DND-41 (cell line): ENCODE measurements around the gene PROSER1.

ENCODE experiments used
- ATAC-seq: fragments of 200-7000 bp; cut with Tn5 transposase; 3 replicates; pipeline ENCODE4 v1.9.1; 2021; ENCODE audit warnings: low read depth; ENCODE audit not compliant: insufficient read depth
- DNase-seq: peaks from one replicate; pipeline ENCODE4 v3.0.0-alpha.2; 2020
- H2AFZ ChIP-seq: 2 replicates; pipeline ENCODE4 v1.6.0; 2012; ENCODE audit warnings: low read depth, low read length
- H3K27ac ChIP-seq: 2 replicates; pipeline ENCODE4 v1.5.1; 2012; ENCODE audit warnings: low read length, inconsistent platforms
- H3K27me3 ChIP-seq: fragments of 200-600 bp; sonication (generic); 2 replicates; pipeline ENCODE4 v1.6.0; 2012; ENCODE audit warnings: low read length, mild to moderate bottlenecking, inconsistent platforms; ENCODE audit not compliant: insufficient read depth, poor library complexity
- H3K36me3 ChIP-seq: 2 replicates; pipeline ENCODE4 v1.5.1; 2012; ENCODE audit warnings: low read length, inconsistent platforms; ENCODE audit not compliant: insufficient read depth
- H3K4me1 ChIP-seq: 2 replicates; pipeline ENCODE4 v1.5.1; 2012; ENCODE audit warnings: mild to moderate bottlenecking, low read length; ENCODE audit not compliant: insufficient read depth
- H3K4me2 ChIP-seq: 2 replicates; pipeline ENCODE4 v1.6.0; 2012; ENCODE audit warnings: mild to moderate bottlenecking, moderate library complexity, low read length, inconsistent platforms; ENCODE audit not compliant: insufficient read depth
- H3K4me3 ChIP-seq, 2 experiments: fragments of 200-600 bp in 1 of 2; shearing (Covaris generic) in 1 of 2; 2 replicates each; pipeline ENCODE4 v1.5.1; 2012 to 2016; ENCODE audit warnings: inconsistent platforms in 2 of 2, low read length in 2 of 2, mild to moderate bottlenecking in 2 of 2, low read depth in 1 of 2, moderate library complexity in 1 of 2
- H3K79me2 ChIP-seq: 2 replicates; pipeline ENCODE4 v1.6.0; 2012; ENCODE audit warnings: low read length, inconsistent platforms; ENCODE audit not compliant: insufficient read depth
- H3K9ac ChIP-seq: 2 replicates; pipeline ENCODE4 v1.6.0; 2012; ENCODE audit warnings: low read depth, mild to moderate bottlenecking, inconsistent platforms, low read length, moderate library complexity
- H3K9me3 ChIP-seq: 2 replicates; pipeline ENCODE4 v1.5.1; 2012; ENCODE audit warnings: low read length, moderate library complexity, mild to moderate bottlenecking, inconsistent platforms; ENCODE audit not compliant: insufficient read depth, severe bottlenecking
- H4K20me1 ChIP-seq: 2 replicates; pipeline ENCODE4 v1.6.0; 2012; ENCODE audit warnings: low read length; ENCODE audit not compliant: insufficient read depth
- EZH2 ChIP-seq: IDR thresholded peaks from 3 replicates; pipeline ENCODE4 v1.6.1; 2012; ENCODE audit warnings: borderline replicate concordance, low read depth, mild to moderate bottlenecking, moderate library complexity, low read length, inconsistent platforms; ENCODE audit not compliant: severe bottlenecking
- TF ChIP-seq, protein P1 (sequence below): IDR thresholded peaks from 2 replicates; pipeline ENCODE4 v1.5.1; 2012; ENCODE audit warnings: borderline replicate concordance, low read length, moderate library complexity, mild to moderate bottlenecking; ENCODE audit not compliant: poor library complexity, severe bottlenecking; ENCODE audit errors: extremely low read depth

PROSER1 gene

GRCh38 chr13:39035204-39035603 lies 2.7 kb downstream of the PROSER1 start:
- peaks cover 44% of the 10 kb centered on the region for H3K4me1 ChIP-seq

GRCh38 chr13:39034085-39034484 lies 3.8 kb downstream of the PROSER1 start:
- Histone ChIP-seq H3K4me2 (peak overlapping the region; percentile 83), H3K9ac (no peak overlapping the region)

More at GRCh38 chr13:39035204-39035603, 2.7 kb downstream of the PROSER1 start:
- no peak for ATAC-seq
- peak overlapping the region; percentile 94; the same call in 1 of the 2 replicates for H3K27ac ChIP-seq
- peak overlapping the region; percentile 85 to 91; a peak in 3 of 4 replicates for H3K4me3 ChIP-seq
- H3K9ac ChIP-seq = peak overlapping the region; percentile 86
- TF ChIP-seq, protein P1, sequence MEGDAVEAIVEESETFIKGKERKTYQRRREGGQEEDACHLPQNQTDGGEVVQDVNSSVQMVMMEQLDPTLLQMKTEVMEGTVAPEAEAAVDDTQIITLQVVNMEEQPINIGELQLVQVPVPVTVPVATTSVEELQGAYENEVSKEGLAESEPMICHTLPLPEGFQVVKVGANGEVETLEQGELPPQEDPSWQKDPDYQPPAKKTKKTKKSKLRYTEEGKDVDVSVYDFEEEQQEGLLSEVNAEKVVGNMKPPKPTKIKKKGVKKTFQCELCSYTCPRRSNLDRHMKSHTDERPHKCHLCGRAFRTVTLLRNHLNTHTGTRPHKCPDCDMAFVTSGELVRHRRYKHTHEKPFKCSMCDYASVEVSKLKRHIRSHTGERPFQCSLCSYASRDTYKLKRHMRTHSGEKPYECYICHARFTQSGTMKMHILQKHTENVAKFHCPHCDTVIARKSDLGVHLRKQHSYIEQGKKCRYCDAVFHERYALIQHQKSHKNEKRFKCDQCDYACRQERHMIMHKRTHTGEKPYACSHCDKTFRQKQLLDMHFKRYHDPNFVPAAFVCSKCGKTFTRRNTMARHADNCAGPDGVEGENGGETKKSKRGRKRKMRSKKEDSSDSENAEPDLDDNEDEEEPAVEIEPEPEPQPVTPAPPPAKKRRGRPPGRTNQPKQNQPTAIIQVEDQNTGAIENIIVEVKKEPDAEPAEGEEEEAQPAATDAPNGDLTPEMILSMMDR = no peak
- no peak for TF ChIP-seq EZH2
- peaks cover 39% of the 10 kb centered on the region for H4K20me1 ChIP-seq
- no peaks in the 10 kb centered on the region for H3K9me3 ChIP-seq
- peaks cover 100% of the 10 kb centered on the region for H3K79me2 ChIP-seq
- H3K27me3 ChIP-seq = no peaks in the 10 kb centered on the region
- DNase-seq = no peak
- H3K4me2 ChIP-seq = peak overlapping the region; percentile 83
- peaks cover 24% of the 10 kb centered on the region for H3K36me3 ChIP-seq
- H2AFZ ChIP-seq = no peak overlapping the region

DNA sequence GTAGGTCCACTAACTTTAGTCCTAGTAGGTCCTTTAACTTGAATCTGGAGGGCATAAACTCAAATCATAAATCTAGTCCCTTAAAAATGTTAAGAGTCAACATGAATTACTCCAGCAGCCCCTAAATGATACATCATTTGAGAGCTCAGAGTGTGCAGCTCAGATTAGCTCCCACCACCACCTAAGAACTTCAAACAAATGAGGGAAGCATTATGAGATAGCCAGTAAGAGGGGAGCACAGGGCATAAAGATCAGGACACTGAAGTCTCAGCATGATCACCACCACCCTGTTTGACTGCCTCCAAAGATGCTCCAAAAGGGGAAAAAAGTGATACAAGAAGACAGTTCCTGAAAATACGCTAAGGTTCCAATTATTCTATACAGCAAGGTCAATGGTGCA lies 5.7 kb downstream of the PROSER1 start:
- H3K36me3 ChIP-seq = peaks cover 46% of the 10 kb centered on the region
- no peaks in the 10 kb centered on the region for H3K9me3 ChIP-seq
- peaks cover 83% of the 10 kb centered on the region for H3K79me2 ChIP-seq
- no peaks in the 10 kb centered on the region for H3K27me3 ChIP-seq
- H3K4me3 ChIP-seq = no peak overlapping the region
- ATAC-seq = no peak
- peaks cover 43% of the 10 kb centered on the region for H4K20me1 ChIP-seq
- no peak for DNase-seq
- H3K4me1 ChIP-seq = peaks cover 32% of the 10 kb centered on the region
- no peak overlapping the region for H3K9ac ChIP-seq
- TF ChIP-seq, protein P1 = no peak
- no peak for TF ChIP-seq EZH2
- H2AFZ ChIP-seq = no peak overlapping the region
- no peak overlapping the region for H3K27ac ChIP-seq
- H3K4me2 ChIP-seq = peak overlapping the region; percentile 43; the same call in 1 of the 2 replicates

More at GRCh38 chr13:39034085-39034484, 3.8 kb downstream of the PROSER1 start:
- no peak for ATAC-seq
- Histone ChIP-seq H3K79me2 (peaks cover 97% of the 10 kb centered on the region), H3K36me3 (peaks cover 28% of the 10 kb centered on the region), H3K27me3 (no peaks in the 10 kb centered on the region), H3K4me1 (peaks cover 33% of the 10 kb centered on the region), H2AFZ (no peak overlapping the region), H3K27ac (no peak overlapping the region; the same call in 1 of the 2 replicates), H3K9me3 (no peaks in the 10 kb centered on the region), H4K20me1 (peaks cover 39% of the 10 kb centered on the region), H3K4me3 (peak overlapping the region in 1 of 2 experiments; percentile 91; a peak in 1 of 4 replicates)
- no peak for TF ChIP-seq EZH2
- TF ChIP-seq, protein P1 = no peak
- no peak for DNase-seq

DNA sequence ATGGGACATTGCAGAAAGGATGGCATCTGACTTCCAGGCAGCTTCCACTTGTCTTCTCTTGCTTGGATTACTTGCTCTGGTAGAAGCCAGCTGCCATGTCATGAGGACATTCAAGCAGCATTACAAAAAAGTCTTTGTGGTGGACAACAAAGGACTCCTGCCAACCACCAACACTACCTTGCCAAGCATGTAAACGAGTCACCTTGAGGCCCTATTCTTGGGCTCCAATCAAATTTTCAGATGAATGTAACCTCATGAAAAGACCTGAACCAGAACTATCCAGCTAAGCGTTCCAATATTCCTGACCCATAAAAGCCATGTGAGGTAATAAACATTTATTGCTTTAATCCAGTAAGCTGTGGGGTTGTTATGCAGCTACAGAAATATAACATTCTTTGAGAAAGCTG lies 12.5 kb downstream of the PROSER1 start:
- H3K79me2 ChIP-seq = peaks cover 16% of the 10 kb centered on the region
- H3K27ac ChIP-seq = no peak overlapping the region
- H3K9me3 ChIP-seq = no peaks in the 10 kb centered on the region
- H3K9ac ChIP-seq = no peak overlapping the region
- H3K36me3 ChIP-seq = peaks cover 90% of the 10 kb centered on the region
- H3K27me3 ChIP-seq = no peaks in the 10 kb centered on the region
- DNase-seq = no peak
- no peaks in the 10 kb centered on the region for H3K4me1 ChIP-seq
- no peak overlapping the region for H3K4me3 ChIP-seq
- H3K4me2 ChIP-seq = no peak overlapping the region
- H2AFZ ChIP-seq = no peak overlapping the region
- H4K20me1 ChIP-seq = peaks cover 4% of the 10 kb centered on the region; the same call in 1 of the 2 replicates
- no peak for TF ChIP-seq EZH2
- TF ChIP-seq, protein P1 = no peak
- no peak for ATAC-seq
